ENCODE data around the gene SARS2. TPM values are rescaled to one million over a fixed set of nuclear protein-coding genes. Genes with fewer than 3 reads are reported as not detected.
"Not testable (repeated sequence)": the region's sequence is repeated elsewhere in the genome, so short reads cannot be mapped to it uniquely, and the experiment has no call there.

Gene SARS2
- total RNA-seq, 2 donors from 2014 or later: 53.2 to 60.2 TPM

DNA sequence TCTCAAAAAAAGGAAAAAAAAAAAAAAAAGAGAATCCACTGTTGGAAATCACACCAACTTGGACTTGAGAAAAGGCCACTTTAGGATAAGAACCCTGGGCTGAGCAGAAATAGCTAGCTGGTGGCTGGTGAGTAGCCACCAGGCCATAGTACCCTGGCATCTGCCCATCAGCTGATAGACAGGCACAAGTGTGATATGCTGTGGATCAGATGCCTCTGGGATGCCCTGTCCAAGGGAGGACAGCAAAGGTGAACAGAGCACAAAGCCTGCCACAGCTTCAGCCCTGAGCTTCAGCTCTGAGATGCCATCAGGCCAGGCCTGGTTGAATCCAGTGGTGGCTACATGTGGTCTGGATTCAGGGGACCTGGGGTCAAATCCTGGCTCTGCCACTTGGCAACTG is 39.9 kb downstream of the SARS2 start:
- no peaks in the 10 kb centered on the region for H3K36me3 Mint-ChIP-seq (ENCODE audit: low read depth)
- no peak overlapping the region for H3K27ac ChIP-seq (ENCODE audit: low read depth, low read length)
- H3K9ac ChIP-seq (ENCODE audit: extremely low read depth, low read length, poor library complexity, severe bottlenecking): no peak overlapping the region
- H3K36me3 ChIP-seq (ENCODE audit: control insufficient read depth, insufficient read depth, low read length): peaks cover 12% of the 10 kb centered on the region
- no peak overlapping the region for H3K27ac Mint-ChIP-seq
- no peaks in the 10 kb centered on the region for H3K9me3 Mint-ChIP-seq
- H3K9me3 ChIP-seq (ENCODE audit: control insufficient read depth, low read length): no peaks in the 10 kb centered on the region
- H3K27me3 Mint-ChIP-seq (ENCODE audit: insufficient read depth): no peaks in the 10 kb centered on the region
- no peaks in the 10 kb centered on the region for H3K4me1 ChIP-seq (ENCODE audit: control insufficient read depth, insufficient read depth, low read length)
- TF ChIP-seq, protein P1, sequence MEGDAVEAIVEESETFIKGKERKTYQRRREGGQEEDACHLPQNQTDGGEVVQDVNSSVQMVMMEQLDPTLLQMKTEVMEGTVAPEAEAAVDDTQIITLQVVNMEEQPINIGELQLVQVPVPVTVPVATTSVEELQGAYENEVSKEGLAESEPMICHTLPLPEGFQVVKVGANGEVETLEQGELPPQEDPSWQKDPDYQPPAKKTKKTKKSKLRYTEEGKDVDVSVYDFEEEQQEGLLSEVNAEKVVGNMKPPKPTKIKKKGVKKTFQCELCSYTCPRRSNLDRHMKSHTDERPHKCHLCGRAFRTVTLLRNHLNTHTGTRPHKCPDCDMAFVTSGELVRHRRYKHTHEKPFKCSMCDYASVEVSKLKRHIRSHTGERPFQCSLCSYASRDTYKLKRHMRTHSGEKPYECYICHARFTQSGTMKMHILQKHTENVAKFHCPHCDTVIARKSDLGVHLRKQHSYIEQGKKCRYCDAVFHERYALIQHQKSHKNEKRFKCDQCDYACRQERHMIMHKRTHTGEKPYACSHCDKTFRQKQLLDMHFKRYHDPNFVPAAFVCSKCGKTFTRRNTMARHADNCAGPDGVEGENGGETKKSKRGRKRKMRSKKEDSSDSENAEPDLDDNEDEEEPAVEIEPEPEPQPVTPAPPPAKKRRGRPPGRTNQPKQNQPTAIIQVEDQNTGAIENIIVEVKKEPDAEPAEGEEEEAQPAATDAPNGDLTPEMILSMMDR (conservative IDR thresholded peaks at IDR 0.05): no peak
- no peak overlapping the region for H3K4me3 ChIP-seq (ENCODE audit: low read length)
- no peaks in the 10 kb centered on the region for H3K27me3 ChIP-seq (ENCODE audit: control insufficient read depth, insufficient read depth, low read length, poor library complexity, severe bottlenecking)
- no peak for DNase-seq
- H3K4me3 Mint-ChIP-seq: no peak overlapping the region
- no peaks in the 10 kb centered on the region for H3K4me1 Mint-ChIP-seq

DNA sequence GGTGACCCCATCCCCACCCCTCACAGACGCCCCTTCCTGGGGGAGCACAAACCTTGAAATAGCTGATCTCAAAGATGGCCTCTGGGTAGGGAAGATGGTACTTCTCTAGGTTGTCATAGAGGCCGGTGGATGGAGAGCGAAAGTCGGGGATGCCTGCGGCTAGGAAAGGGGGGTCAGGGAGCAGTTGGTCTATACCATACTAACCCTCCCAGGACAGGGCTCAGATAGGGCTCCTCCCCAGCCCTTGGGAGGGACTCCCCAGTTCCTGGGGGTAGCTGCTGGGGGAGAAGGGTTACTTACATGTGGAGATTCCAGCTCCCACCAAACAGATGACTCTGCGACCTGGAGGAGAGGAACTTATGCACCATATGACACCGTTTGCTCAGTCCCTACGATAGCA is 40.8 kb downstream of the SARS2 start:
- Mint-ChIP-seq H3K9me3 (no peaks in the 10 kb centered on the region), H3K27ac (no peak overlapping the region), H3K36me3 (ENCODE audit: low read depth) (no peaks in the 10 kb centered on the region), H3K27me3 (ENCODE audit: insufficient read depth) (no peaks in the 10 kb centered on the region), H3K4me3 (no peak overlapping the region), H3K4me1 (no peaks in the 10 kb centered on the region)
- TF ChIP-seq, protein P1 (conservative IDR thresholded peaks at IDR 0.05): no peak
- DNase-seq: peak; percentile 20
- Histone ChIP-seq H3K27me3 (ENCODE audit: control insufficient read depth, insufficient read depth, low read length, poor library complexity, severe bottlenecking) (no peaks in the 10 kb centered on the region), H3K27ac (ENCODE audit: low read depth, low read length) (no peak overlapping the region), H3K9me3 (ENCODE audit: control insufficient read depth, low read length) (no peaks in the 10 kb centered on the region), H3K4me3 (ENCODE audit: low read length) (no peak overlapping the region), H3K36me3 (ENCODE audit: control insufficient read depth, insufficient read depth, low read length) (peaks cover 12% of the 10 kb centered on the region), H3K4me1 (ENCODE audit: control insufficient read depth, insufficient read depth, low read length) (no peaks in the 10 kb centered on the region), H3K9ac (ENCODE audit: extremely low read depth, low read length, poor library complexity, severe bottlenecking) (no peak overlapping the region)
- WGBS, 2 experiments (ENCODE audit: insufficient coverage in 1 of 2, insufficient read length in 1 of 2): 83 to 97% methylated on average over 1 to 7 of the region's 8 CpGs

DNA sequence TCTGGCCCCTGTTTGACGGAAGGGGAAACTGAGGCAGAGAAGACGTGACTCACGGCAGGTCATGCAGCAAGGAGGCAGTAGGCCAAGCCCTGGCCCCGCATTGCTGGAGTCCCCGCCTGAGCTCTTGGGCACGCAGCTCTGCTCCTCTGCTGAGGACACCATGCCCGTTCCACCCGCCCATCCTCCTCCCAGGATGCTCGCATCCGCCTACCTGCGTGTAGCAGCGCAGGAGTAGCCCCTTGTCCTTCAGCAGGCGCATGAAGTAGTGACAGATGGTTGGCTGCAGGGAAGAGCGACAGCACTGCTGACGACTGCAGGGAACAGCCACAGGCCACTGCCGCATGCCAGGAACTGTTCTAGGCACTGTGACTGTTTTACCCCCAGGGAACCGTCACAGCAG is 41.7 kb downstream of the SARS2 start:
- Histone ChIP-seq H3K4me1 (ENCODE audit: control insufficient read depth, insufficient read depth, low read length) (no peaks in the 10 kb centered on the region), H3K27me3 (ENCODE audit: control insufficient read depth, insufficient read depth, low read length, poor library complexity, severe bottlenecking) (no peaks in the 10 kb centered on the region), H3K36me3 (ENCODE audit: control insufficient read depth, insufficient read depth, low read length) (peaks cover 12% of the 10 kb centered on the region), H3K27ac (ENCODE audit: low read depth, low read length) (no peak overlapping the region), H3K4me3 (ENCODE audit: low read length) (no peak overlapping the region), H3K9ac (ENCODE audit: extremely low read depth, low read length, poor library complexity, severe bottlenecking) (no peak overlapping the region), H3K9me3 (ENCODE audit: control insufficient read depth, low read length) (no peaks in the 10 kb centered on the region)
- H3K4me1 Mint-ChIP-seq: no peaks in the 10 kb centered on the region
- H3K9me3 Mint-ChIP-seq: no peaks in the 10 kb centered on the region
- WGBS, 2 experiments (ENCODE audit: insufficient coverage in 1 of 2, insufficient read length in 1 of 2): 95 to 96% methylated on average over 13 to 17 of the region's 17 CpGs
- no peak overlapping the region for H3K4me3 Mint-ChIP-seq
- TF ChIP-seq, protein P1 (conservative IDR thresholded peaks at IDR 0.05): no peak
- no peak for DNase-seq
- no peak overlapping the region for H3K27ac Mint-ChIP-seq
- no peaks in the 10 kb centered on the region for H3K36me3 Mint-ChIP-seq (ENCODE audit: low read depth)
- no peaks in the 10 kb centered on the region for H3K27me3 Mint-ChIP-seq (ENCODE audit: insufficient read depth)

DNA sequence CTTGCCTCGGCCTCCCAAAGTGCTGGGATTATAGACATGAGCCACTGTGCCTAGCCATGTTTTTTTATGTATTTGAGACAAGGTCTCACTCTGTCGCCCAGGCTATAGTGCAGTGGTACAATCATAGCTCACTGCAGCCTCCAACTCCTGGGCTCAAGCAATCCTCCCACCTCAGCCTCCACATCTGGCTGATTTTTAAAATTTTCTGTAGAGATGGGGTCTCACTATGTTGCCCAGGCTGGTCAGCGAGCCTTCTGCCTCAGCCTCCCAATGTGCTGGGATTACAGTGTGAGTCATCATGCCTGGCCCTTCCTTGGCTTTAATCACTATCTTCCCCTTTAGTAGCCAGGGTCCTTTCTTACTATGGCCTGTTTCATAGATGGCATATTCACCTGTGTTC is 45.9 kb downstream of the SARS2 start:
- H3K9me3 ChIP-seq (ENCODE audit: control insufficient read depth, low read length); H3K4me3 Mint-ChIP-seq; H3K27ac ChIP-seq (ENCODE audit: low read depth, low read length); H3K36me3 Mint-ChIP-seq (ENCODE audit: low read depth); H3K9ac ChIP-seq (ENCODE audit: extremely low read depth, low read length, poor library complexity, severe bottlenecking); H3K27me3 Mint-ChIP-seq (ENCODE audit: insufficient read depth); H3K27ac Mint-ChIP-seq; DNase-seq; H3K9me3 Mint-ChIP-seq; H3K27me3 ChIP-seq (ENCODE audit: control insufficient read depth, insufficient read depth, low read length, poor library complexity, severe bottlenecking); H3K4me3 ChIP-seq (ENCODE audit: low read length); H3K4me1 ChIP-seq (ENCODE audit: control insufficient read depth, insufficient read depth, low read length); H3K4me1 Mint-ChIP-seq: not testable (repeated sequence)
- H3K36me3 ChIP-seq (ENCODE audit: control insufficient read depth, insufficient read depth, low read length): peaks cover 11% of the 10 kb centered on the region
- 94% methylated on average over 3 of the region's 3 CpGs for WGBS, 2 experiments (ENCODE audit: insufficient coverage in 1 of 2, insufficient read length in 1 of 2)
